GM18507 (cell line): ENCODE data around the gene COX10.
"Not testable (repeated sequence)": the region's sequence is repeated elsewhere in the genome, so short reads cannot be mapped to it uniquely, and the experiment has no call there.

Experiments
- DNase-seq: peaks from one replicate; pipeline ENCODE4 v3.0.0; 2011; ENCODE audit warnings: low read depth; ENCODE audit not compliant: insufficient read length; ENCODE audit errors: extremely low spot score
- FAIRE-seq: peaks from 2 replicates; lab custom pipeline; 2011; peaks lifted over from hg19 to GRCh38; lab: Jason Lieb, UNC

Gene COX10

GRCh38 chr17:14228903-14229302 is 159.6 kb downstream of the COX10 start:
- FAIRE-seq (no peak), DNase-seq (no peak)

- DNase-seq, result not testable (repeated sequence)
- FAIRE-seq, result peak; percentile 15
These were observed 161.9 kb downstream of the COX10 start for GRCh38 chr17:14231187-14231586.

DNA sequence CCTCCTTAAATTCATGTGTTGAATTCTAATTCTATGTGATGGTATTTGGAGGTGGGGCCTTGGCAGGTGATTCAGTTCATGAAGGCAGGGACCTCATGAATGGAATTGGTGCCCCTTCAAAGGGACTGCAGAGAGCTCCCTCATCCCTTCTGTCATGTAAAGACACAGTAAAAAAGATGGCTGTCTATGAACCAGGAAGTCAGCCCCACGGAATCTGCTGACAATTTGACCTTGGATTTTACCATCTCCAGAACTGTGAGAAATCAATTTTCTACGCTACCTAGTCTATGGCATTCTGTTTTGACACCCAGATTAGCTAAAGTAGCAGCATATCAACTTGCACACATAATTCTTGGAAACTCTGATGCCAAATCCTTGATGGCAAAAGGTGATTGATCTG is 165.7 kb downstream of the COX10 start:
- not testable (repeated sequence) for DNase-seq, FAIRE-seq

DNA sequence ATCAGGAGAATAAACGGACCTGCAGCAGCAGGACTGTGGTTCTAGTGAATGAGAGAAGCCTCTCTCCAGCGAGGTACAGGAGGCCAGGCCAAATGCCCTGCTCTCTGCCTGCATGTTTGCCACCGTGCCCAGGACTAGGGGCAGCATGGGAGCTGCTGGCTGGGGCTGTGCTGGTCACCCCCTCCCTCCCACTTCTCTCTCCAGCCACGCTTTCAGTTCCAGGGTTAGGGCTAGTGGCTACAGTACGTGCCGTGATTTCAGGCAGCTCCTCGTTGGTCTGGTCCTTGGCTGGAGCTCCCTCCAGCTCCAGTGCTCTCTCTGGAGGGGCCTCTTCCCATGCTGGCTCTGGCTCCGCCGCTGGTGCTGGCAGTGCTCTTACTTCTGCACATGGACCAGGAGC is 166.7 kb downstream of the COX10 start:
- FAIRE-seq, DNase-seq: not testable (repeated sequence)

GRCh38 chr17:14236762-14237161 is 167.5 kb downstream of the COX10 start, which contains the start of gene CDRT15:
Gene CDRT15 (minus strand): TSS chr17:14236862. CDS start chr17:14236833, 29 bp downstream.
- FAIRE-seq, DNase-seq: not testable (repeated sequence)

- DNase-seq, FAIRE-seq: not testable (repeated sequence)
These were observed 170.0 kb downstream of the COX10 start for GRCh38 chr17:14239271-14239670.

- no peak for FAIRE-seq
- DNase-seq, result no peak
These were observed 175.7 kb downstream of the COX10 start for GRCh38 chr17:14245002-14245401.

GRCh38 chr17:14245629-14246028 is 176.3 kb downstream of the COX10 start:
- DNase-seq (no peak), FAIRE-seq (no peak)
